ENCODE results near the gene IL6. TPM values are rescaled to one million over a fixed set of nuclear protein-coding genes. Genes with fewer than 3 reads are reported as not detected.
"Not testable (repeated sequence)": the region's sequence is repeated elsewhere in the genome, so short reads cannot be mapped to it uniquely, and the experiment has no call there.

Gene IL6
- polyA plus RNA-seq, 3 donors, result 2.9 to 921 (median 80.3) TPM

DNA sequence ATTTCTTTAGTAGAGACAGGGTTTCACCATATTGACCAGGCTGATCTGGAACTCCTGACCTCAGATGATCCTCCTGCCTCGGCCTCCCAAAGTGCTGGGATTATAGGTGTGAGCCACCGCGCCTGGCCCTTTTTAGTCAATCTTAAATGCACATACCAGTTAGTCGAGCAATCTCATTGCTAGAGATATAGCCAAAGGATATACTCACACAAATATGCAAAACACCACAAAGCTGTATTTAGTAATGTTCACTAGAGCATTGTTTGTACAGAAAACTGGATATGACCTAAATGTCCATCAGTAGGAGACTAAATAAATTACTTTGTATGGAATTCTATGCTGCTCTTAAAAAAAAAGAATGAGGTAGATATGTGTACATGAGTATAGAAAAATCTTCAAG lies 24.5 kb upstream of the IL6 start:
- 90 to 97% (median 94%) methylated on average over 4 of the region's 4 CpGs for whole genome bisulfite sequencing, 3 donors
- H3K27ac ChIP-seq (ENCODE audit: low read depth, low read length), result no peak overlapping the region

DNA sequence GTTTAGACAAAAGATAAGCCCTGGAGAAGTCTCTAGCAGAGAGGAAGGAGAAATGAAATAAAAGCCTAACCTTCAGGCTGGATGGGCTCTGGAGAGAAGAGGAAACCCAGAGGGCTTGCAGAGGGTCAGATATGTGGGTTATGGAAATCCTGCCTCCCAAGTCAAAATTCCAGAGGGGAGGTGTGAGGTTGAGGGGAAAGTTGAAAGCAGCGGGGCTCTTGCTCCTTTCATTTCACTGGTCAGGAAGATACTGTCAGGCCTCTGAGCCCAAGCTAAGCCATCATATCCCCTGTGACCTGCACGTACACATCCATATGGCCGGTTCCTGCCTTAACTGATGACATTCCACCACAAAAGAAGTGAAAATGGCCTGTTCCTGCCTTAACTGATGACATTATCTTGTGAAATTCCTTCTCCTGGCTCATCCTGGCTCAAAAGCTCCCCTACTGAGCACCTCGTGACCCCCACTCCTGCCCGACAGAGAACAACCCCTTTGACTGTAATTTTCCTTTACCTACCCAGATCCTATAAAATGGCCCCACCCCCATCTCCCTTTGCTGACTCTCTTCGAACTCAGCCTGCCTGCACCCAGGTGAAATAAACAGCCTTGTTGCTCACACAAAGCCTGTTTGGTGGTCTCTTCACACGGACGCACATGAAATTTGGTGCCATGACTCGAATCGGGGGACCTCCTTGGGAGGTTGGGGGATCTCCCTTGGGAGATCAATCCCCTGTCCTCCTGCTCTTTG lies 23.7 kb upstream of the IL6 start:
- H3K27ac ChIP-seq (ENCODE audit: low read depth, low read length), result not testable (repeated sequence)
- WGBS, 3 donors, result 87 to 90% (median 87%) methylated on average over 7 to 8 of the region's 10 CpGs

DNA sequence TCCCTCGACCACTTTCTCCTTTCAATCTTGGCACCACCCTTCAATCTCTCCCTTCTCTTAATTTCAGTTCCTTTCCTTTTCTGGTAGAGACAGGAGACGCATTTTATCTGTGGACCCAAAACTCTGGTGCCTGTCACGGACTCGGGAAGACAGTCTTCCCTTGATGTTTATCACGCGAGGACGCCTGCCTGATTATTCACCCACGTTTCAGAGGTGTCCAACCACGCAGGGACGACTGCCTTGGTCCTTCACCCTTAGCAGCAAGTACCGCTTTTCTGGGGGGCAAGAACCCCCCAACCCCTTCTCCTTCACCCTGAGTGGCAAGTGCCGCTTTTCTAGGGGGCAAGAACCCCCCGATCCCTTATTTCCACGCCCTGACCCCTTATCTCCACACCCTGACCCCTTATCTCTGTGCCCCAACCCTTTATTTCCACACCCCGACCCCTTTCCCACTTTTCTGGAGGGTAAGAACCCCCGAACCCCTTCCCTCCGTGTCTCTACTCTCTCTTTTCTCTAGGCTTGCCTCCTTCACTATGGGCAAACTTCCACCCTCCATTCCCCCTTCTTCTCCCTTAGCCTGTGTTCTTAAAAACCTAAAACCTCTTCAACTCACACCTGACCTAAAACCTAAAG lies 22.9 kb upstream of the IL6 start:
- WGBS, 3 donors, result 78 to 88% (median 86%) methylated on average over 17 of the region's 17 CpGs
- not testable (repeated sequence) for H3K27ac ChIP-seq (ENCODE audit: low read depth, low read length)

DNA sequence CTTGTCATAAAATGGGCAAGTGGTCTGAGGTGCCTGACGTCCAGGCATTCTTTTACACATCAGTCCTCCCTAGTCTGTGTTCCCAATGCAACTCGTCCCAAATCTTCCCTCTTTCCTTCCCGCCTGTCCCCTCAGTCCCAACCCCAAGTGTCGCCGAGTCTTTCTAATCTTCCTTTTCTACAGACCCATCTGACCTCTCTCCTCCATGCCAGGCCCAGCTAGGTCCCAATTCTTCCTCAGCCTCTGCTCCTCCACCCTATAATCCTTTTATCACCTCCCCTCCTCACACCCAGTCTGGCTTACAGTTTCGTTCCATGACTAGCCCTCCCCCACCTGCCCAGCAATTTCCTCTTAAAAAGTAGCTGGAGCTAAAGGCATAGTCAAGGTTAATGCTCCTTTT lies 22.3 kb upstream of the IL6 start:
- WGBS, 3 donors, result 84 to 87% (median 85%) methylated on average over 6 of the region's 6 CpGs

DNA sequence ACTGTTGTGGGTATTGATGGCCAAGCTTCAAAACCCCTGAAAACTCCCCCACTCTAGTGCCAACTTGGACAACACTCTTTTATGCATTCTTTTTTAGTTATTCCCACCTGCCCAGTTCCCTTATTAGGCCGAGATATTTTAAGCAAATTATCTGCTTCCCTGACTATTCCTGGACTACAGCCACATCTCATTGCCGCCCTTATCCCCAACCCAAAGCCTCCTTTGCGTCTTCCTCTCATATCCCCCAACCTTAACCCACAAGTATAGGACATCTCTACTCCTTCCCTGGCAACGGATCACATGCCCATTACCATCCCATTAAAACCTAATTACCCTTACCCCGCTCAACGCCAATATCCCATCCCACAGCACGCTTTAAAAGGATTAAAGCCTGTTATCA lies 21.1 kb upstream of the IL6 start:
- H3K27ac ChIP-seq (ENCODE audit: low read depth, low read length), result not testable (repeated sequence)
- WGBS, 3 donors, result 88 to 93% (median 92%) methylated on average over 7 of the region's 7 CpGs

More for the DNA sequence above, 22.3 kb upstream of the IL6 start:
- H3K27ac ChIP-seq (ENCODE audit: low read depth, low read length), result not testable (repeated sequence)

DNA sequence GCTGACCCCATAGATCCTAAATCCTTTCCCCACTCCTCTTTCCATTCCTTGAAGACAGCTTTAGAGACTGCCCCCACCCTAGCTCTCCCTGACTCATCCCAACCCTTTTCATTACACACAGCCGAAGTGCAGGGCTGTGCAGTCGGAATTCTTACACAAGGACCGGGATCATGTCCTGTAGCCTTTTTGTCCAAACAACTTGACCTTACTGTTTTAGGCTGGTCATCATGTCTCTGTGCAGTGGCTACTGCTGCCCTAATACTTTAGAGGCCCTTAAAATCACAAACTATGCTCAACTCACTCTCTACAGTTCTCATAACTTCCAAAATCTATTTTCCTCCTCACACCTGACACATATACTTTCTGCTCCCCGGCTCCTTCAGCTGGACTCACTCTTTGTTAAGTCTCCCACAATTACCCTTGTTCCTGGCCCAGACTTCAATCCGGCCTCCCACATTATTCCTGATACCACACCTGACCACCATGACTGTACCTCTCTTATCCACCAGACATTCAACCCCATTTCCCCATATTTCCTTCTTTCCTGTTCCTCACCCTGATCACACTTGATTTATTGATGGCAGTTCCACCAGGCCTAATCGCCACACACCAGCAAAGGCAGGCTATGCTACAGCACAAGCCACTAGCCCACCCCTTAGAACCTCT lies 19.8 kb upstream of the IL6 start:
- 90 to 99% (median 95%) methylated on average over 4 to 5 of the region's 6 CpGs for WGBS, 3 donors
- not testable (repeated sequence) for H3K27ac ChIP-seq (ENCODE audit: low read depth, low read length)

DNA sequence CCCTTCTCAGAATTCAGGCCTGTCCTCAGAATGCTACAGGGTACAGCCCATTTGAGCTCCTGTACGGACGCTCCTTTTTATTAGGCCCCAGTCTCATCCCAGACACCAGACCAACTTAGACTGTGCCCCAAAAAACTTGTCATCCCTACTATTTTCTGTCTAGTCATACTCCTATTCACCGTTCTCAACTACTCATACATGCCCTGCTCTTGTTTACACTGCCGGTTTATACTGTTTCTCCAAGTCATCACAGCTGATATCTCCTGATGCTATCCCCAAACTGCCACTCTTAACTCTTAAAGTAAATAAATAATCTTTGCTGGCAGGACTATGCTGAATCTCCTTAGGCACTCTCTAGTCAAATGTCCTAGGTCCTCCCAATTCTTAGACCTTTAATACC lies 18.8 kb upstream of the IL6 start:
- H3K27ac ChIP-seq (ENCODE audit: low read depth, low read length), result not testable (repeated sequence)
- 85 to 94% (median 86%) methylated on average over 2 to 3 of the region's 4 CpGs for WGBS, 3 donors

DNA sequence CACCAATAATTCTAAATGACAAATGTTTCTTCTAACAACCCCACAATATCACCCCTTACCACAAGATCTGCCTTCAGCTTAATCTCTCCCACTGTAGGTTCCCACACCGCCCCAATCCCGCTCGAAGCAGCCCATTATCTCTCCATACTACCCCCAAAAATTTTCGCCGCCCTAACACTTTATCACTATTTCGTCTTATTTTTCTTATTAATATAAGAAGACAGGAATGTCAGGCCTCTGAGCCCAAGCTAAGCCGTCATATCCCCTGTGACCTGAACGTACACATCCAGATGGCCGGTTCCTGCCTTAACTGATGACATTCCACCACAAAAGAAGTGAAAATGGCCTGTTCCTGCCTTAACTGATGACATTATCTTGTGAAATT lies 18.3 kb upstream of the IL6 start:
- WGBS, 3 donors, result 93 to 97% (median 96%) methylated on average over 9 of the region's 9 CpGs
- not testable (repeated sequence) for H3K27ac ChIP-seq (ENCODE audit: low read depth, low read length)

DNA sequence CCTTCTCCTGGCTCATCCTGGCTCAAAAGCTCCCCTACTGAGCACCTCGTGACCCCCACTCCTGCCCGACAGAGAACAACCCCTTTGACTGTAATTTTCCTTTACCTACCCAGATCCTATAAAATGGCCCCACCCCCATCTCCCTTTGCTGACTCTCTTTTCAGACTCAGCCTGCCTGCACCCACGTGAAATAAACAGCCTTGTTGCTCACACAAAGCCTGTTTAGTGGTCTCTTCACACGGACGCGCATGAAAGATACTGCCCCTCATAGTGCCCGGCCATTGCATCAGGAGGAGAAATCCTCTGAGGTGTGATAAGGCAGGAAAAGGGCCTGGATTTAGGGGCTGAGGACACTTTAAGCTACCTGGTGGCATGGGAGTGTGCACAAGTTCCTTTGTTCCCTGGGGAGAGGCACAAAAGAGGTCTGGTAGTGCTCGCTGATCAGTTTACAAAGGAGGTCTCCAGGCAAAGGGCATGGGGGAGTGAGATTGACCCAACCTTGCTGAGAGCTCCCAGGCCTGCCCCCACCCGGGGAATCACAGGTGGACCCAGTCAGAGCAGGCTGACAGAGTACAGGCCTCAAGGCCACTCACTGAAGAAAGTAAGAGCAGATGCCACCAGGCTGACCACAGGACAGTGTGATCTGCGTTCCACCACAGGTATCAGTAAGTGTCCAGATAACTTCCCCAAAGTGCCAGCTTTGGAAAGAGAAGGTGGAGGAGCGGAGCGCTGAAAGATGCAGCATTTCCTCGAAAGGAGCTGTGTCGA lies 17.8 kb upstream of the IL6 start:
- 83 to 92% (median 88%) methylated on average over 11 to 12 of the region's 14 CpGs for WGBS, 3 donors
- H3K27ac ChIP-seq (ENCODE audit: low read depth, low read length), result not testable (repeated sequence)

DNA sequence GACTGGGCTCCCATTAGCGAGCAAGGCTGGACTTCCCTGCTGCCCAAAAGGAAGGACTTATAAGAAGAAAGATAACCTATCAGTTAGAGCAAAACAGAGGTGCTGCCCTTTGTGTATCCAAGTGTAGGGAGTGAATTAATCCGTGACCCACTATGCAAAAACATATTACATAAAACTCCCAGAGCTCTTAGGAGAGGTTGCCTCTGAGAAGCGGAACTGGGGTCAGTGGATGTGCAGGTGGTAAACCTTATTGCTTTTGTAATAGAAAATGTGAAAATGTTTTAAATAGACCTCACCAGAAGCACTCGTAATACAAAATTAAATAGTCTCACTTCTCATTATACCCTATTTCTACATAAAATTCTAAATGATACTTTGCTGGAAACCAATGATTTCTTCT lies 17.1 kb upstream of the IL6 start:
- 89 to 94% (median 94%) methylated on average over 4 of the region's 4 CpGs for WGBS, 3 donors
- H3K27ac ChIP-seq (ENCODE audit: low read depth, low read length), result no peak overlapping the region

DNA sequence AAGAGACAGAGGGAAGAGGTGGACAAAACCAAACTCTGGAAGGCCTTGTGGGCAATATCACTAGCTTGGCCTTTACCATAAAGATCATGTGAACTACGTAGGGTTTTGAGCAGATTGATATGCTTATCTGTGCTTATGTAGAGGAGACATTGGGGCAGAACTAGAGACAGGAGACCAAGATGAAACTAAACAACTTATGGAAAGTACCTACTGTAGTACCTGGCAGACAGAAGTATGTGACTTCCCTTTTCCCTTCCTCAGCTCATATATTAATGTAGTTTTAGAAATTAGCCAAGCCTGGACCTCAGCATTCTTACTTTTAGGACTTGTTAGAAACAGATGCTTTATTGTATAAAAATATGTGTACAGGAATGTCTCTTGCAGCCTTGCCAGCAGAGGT lies 14.0 kb upstream of the IL6 start:
- H3K27ac ChIP-seq (ENCODE audit: low read depth, low read length), result no peak overlapping the region

DNA sequence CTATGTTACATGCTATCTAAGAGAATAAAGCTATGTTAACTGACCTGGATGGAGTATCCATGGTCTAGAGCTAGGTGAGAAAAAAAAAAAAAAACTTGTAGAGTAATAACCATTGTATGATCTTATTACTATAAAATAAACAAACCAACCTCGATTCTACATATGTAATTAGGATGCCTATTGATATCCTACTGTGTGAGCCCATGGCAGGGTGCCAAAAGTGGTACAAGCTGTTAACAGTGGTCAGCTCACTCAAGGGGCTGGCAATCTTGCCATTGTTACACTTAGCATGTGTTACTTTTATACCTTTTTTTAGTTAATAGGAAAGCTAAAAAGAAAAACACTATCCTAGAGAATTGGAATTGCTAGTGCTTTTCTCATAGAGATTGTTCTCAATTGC lies 13.5 kb upstream of the IL6 start:
- H3K27ac ChIP-seq (ENCODE audit: low read depth, low read length), result no peak overlapping the region
- WGBS, 3 donors, result 43 to 61% (median 55%) methylated on average over 1 of the region's 1 CpG

More for the DNA sequence above, 14.0 kb upstream of the IL6 start:
- 58 to 89% (median 79%) methylated on average over 1 of the region's 1 CpG for WGBS, 3 donors

DNA sequence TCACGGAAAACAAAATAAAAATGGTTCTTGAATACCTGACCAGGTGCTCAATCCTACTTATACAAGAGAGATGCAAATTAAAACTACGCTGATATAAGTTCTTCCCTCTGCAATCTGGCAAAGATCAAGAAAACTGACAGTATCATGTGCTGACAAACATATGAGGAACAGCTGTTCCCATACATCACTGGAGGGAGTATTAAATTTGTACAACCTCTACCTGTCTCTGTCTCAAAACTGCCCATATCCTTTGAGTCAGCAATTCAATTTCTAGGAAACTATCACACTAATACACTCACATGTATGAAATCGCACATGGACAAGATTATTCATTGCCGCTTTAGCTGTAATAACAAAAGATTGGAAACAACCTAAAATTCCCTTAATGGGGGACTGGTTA lies 11.0 kb upstream of the IL6 start:
- H3K27ac ChIP-seq (ENCODE audit: low read depth, low read length), result no peak overlapping the region
- WGBS, 3 donors, result 90 to 96% (median 92%) methylated on average over 4 of the region's 4 CpGs

DNA sequence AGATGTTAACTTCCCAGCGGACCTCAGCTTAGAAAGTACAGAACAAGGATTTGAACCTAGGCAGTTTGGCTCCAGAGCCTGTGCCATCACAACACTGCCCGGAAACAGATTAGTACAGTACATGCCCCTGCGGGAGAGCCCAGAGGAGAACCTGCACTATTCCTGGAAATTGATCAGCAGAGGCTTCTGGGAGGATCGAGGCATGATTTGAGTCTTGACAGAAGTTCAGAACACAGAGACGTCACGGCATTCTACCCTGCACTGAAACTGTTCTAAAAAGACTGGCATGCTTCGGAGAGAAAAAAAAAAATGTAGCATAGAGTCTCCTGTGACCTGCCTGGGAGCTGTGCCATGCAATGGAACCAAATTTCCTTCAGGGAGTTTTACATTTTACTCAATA lies 9.2 kb upstream of the IL6 start:
- 52 to 77% (median 65%) methylated on average over 7 of the region's 7 CpGs for WGBS, 3 donors
- H3K27ac ChIP-seq (ENCODE audit: low read depth, low read length), result no peak overlapping the region

DNA sequence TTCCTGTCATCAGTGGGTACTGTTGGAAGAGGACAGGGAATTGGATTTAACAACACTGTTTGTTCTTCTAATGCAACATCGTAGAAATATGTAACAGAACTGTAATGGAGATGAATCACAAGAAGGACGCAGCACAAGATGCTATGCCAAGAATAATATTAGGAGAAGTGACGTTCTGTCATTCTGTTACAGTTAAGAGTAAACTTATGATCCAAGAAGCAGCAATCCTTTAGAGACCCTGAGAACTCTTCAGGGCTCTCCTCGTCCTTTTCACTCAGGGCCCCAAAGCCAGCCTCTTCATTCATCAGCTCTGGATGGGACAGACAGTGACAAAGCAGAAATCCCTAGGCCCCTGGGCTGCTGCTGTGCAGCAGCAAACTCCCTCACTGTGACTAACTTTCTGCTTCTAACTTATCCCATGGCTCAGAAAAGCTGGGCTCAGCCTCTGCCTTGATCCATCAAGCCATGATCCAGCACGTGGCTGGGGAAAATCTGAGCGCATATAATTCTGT lies 8.7 kb upstream of the IL6 start:
- H3K27ac ChIP-seq (ENCODE audit: low read depth, low read length), result no peak overlapping the region
- WGBS, 3 donors, result 45 to 69% (median 64%) methylated on average over 6 of the region's 6 CpGs

DNA sequence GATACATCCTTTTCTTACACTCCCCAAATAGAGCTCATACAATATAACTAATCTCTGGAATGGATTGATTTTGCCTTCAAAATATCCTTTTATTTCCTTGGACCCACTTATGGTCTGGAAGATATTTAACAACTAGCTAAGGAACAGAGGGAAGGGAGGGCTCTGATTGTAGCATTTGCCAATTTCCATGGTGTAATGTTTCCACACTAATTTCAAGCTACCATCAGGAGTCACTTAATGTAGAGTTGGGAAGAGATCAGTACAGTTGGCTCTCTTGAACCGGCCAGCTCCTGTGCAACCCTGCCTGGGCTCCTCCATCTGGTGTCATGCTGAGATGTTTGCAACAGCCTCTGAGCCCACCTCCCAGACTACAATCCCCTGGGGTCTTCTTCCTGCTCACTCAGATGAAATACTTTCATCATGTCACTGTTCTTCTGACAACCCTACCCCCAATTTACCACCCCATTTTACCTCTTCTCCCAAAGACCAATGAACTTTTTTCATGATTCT lies 8.0 kb upstream of the IL6 start:
- no peak overlapping the region for H3K27ac ChIP-seq (ENCODE audit: low read depth, low read length)
- 0 to 73% (median 37%) methylated on average over 1 of the region's 1 CpG for WGBS, 3 donors

DNA sequence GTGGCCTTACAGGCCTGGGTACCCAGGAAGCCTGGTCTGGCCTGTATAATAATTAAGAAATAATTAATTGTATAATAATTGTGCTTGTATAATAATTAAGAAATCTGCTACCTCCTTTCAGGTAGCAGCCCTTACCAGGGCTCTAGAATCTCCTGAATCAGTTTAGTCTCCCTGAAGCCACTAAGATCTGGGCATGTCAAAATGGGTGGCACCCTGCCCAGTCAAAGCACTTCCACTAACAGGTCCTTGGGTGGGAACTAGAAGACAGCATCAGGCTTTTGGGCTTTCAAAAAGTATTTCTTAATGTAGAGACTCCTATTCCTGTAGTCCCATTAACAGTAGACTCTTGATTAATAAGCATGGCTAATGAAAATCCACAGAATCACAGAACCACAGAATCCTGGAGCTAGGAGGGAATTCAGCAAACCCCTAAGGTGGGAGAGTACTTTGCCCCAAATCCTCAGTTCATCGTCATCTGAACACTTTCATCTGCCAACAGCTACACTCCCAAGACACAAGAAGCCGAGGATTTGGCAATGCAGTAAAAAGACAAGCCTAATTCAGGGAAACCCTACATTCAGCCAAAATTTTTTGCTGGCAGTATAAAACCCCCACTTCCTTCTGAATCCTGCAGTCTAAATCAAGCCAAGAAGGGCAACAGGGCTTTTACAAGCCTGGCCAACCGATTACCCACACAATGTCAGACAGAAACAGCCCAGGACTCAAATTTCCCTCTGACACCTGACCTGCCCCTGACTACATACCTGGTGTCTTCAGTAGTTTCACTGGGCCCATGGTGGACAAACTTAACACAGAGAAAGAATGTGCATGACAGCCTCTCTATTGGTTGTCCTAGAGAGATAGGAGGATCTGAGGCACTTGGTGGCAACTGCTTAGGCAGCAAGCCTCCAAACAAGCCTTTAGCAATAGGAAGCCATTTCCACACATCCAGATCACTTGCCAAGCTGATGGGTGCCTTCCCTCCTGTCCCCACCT lies 5.9 kb upstream of the IL6 start:
- WGBS, 3 donors, result 39 to 77% (median 41%) methylated on average over 3 of the region's 3 CpGs
- H3K27ac ChIP-seq (ENCODE audit: low read depth, low read length), result no peak overlapping the region

Measured in adipose tissue (tissue), 3 donors.